Measurements from ENCODE around the gene ASS1. TPM values are rescaled to one million over a fixed set of nuclear protein-coding genes. Genes with fewer than 3 reads are reported as not detected.

Gene ASS1
- polyA plus RNA-seq, 2 of the 4 experiments (the other 2 are of a cell fraction), result 11.3 to 32.5 TPM

DNA sequence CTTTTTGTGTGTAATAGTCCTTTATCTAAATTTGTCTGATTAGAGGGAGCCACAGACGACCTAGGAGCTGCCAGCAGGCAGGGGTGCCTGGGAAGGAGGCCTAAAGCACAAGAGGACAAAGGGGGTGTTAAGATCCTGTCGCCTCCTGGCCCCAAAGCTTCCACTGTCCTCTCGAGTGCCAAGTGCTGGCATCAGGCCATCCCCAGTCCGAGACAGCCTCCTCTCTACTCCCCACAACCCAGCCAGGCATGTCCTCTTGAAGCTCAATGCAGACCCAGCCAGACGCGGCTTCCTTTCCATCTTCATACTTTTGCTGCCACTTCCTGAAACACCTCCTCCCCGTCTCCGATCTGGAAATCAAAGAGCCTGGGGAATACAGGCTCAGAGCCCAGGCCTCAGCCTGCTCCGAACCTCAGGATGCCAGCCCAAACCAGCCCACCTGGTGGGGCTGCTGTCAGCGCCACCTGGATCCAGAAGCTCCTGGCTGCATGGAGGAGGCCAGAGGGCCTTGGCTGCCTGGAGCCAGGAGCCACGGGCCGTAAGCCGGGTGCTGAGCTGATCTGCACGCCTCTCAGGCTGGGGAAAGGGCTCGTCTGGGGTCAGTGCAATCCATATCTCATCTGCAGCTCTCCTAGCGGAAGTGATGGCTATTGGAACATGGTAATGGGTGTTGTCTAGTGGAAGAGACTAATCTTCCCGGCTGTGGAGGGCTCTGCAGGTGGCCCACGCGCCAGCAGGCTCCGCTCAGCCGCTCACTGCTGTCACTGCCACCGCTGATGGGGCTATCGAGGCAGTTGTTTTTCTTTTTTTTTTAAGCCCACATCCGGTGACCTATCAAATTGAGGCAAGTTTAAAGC, 74.4 kb downstream of the ASS1 start:
- Histone ChIP-seq H3K27ac (no peak overlapping the region), H3K4me3 (no peak overlapping the region), H3K9me3 (no peaks in the 10 kb centered on the region), H3K4me2 (no peak overlapping the region), H3K4me1 (no peaks in the 10 kb centered on the region)
- WGBS (ENCODE audit: missing lambda C conversion rate), result 74% methylated on average over 24 of the region's 24 CpGs
- ChIA-PET CTCF (interaction anchor here (0.6 to 1.9 kb wide), 8 partner anchors 12 to 163 kb away, joined by 3 to 7 read pairs (median 4); no protein-coding TSS in a partner anchor), POLR2A (no interaction called here)
- ATAC-seq (no peak), DNase-seq (ENCODE audit: low read depth in 1 of 2, low spot score in 1 of 2) (no peak), FAIRE-seq (no peak)
- TF ChIP-seq MAZ (IDR thresholded peaks at IDR 0.05; ENCODE audit: borderline replicate concordance, low read depth, low read length) (no peak), ZFP36 (IDR thresholded peaks at IDR 0.05; ENCODE audit: borderline replicate concordance, partially characterized antibody) (no peak), JUNB (IDR thresholded peaks at IDR 0.05) (no peak), NFE2L2 (conservative IDR thresholded peaks at IDR 0.05; ENCODE audit: low read length) (no peak), CHD2 (IDR thresholded peaks at IDR 0.05; ENCODE audit: low read length, partially characterized antibody) (no peak), CEBPB (IDR thresholded peaks at IDR 0.05) (no peak), POLR2AphosphoS2 (conservative IDR thresholded peaks at IDR 0.05; ENCODE audit: low read length) (no peak), HOXA7 (CRISPR knock-in tag; IDR thresholded peaks at IDR 0.05) (no peak), RAD21 (conservative IDR thresholded peaks at IDR 0.05 in 1 of 2, IDR thresholded peaks at IDR 0.05 in 1 of 2) (no peak), BHLHE40 (IDR thresholded peaks at IDR 0.05; ENCODE audit: low read depth, low read length) (no peak), EHF (CRISPR knock-in tag; IDR thresholded peaks at IDR 0.05) (no peak), ZC3H11A (IDR thresholded peaks at IDR 0.05) (no peak)
- TF ChIP-seq, protein P1, sequence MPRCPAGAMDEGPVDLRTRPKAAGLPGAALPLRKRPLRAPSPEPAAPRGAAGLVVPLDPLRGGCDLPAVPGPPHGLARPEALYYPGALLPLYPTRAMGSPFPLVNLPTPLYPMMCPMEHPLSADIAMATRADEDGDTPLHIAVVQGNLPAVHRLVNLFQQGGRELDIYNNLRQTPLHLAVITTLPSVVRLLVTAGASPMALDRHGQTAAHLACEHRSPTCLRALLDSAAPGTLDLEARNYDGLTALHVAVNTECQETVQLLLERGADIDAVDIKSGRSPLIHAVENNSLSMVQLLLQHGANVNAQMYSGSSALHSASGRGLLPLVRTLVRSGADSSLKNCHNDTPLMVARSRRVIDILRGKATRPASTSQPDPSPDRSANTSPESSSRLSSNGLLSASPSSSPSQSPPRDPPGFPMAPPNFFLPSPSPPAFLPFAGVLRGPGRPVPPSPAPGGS (IDR thresholded peaks at IDR 0.05), result no peak
- TF ChIP-seq, protein P2, sequence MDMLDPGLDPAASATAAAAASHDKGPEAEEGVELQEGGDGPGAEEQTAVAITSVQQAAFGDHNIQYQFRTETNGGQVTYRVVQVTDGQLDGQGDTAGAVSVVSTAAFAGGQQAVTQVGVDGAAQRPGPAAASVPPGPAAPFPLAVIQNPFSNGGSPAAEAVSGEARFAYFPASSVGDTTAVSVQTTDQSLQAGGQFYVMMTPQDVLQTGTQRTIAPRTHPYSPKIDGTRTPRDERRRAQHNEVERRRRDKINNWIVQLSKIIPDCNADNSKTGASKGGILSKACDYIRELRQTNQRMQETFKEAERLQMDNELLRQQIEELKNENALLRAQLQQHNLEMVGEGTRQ (IDR thresholded peaks at IDR 0.05), result no peak
- TF ChIP-seq, protein P3, sequence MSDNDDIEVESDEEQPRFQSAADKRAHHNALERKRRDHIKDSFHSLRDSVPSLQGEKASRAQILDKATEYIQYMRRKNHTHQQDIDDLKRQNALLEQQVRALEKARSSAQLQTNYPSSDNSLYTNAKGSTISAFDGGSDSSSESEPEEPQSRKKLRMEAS (IDR thresholded peaks at IDR 0.05), result no peak
- TF ChIP-seq, protein P4, sequence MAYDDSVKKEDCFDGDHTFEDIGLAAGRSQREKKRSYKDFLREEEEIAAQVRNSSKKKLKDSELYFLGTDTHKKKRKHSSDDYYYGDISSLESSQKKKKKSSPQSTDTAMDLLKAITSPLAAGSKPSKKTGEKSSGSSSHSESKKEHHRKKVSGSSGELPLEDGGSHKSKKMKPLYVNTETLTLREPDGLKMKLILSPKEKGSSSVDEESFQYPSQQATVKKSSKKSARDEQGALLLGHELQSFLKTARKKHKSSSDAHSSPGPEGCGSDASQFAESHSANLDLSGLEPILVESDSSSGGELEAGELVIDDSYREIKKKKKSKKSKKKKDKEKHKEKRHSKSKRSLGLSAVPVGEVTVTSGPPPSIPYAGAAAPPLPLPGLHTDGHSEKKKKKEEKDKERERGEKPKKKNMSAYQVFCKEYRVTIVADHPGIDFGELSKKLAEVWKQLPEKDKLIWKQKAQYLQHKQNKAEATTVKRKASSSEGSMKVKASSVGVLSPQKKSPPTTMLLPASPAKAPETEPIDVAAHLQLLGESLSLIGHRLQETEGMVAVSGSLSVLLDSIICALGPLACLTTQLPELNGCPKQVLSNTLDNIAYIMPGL (CRISPR knock-in tag; IDR thresholded peaks at IDR 0.05; ENCODE audit: borderline replicate concordance), result no peak
- TF ChIP-seq, protein P5, sequence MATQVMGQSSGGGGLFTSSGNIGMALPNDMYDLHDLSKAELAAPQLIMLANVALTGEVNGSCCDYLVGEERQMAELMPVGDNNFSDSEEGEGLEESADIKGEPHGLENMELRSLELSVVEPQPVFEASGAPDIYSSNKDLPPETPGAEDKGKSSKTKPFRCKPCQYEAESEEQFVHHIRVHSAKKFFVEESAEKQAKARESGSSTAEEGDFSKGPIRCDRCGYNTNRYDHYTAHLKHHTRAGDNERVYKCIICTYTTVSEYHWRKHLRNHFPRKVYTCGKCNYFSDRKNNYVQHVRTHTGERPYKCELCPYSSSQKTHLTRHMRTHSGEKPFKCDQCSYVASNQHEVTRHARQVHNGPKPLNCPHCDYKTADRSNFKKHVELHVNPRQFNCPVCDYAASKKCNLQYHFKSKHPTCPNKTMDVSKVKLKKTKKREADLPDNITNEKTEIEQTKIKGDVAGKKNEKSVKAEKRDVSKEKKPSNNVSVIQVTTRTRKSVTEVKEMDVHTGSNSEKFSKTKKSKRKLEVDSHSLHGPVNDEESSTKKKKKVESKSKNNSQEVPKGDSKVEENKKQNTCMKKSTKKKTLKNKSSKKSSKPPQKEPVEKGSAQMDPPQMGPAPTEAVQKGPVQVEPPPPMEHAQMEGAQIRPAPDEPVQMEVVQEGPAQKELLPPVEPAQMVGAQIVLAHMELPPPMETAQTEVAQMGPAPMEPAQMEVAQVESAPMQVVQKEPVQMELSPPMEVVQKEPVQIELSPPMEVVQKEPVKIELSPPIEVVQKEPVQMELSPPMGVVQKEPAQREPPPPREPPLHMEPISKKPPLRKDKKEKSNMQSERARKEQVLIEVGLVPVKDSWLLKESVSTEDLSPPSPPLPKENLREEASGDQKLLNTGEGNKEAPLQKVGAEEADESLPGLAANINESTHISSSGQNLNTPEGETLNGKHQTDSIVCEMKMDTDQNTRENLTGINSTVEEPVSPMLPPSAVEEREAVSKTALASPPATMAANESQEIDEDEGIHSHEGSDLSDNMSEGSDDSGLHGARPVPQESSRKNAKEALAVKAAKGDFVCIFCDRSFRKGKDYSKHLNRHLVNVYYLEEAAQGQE (IDR thresholded peaks at IDR 0.05), result no peak

DNA sequence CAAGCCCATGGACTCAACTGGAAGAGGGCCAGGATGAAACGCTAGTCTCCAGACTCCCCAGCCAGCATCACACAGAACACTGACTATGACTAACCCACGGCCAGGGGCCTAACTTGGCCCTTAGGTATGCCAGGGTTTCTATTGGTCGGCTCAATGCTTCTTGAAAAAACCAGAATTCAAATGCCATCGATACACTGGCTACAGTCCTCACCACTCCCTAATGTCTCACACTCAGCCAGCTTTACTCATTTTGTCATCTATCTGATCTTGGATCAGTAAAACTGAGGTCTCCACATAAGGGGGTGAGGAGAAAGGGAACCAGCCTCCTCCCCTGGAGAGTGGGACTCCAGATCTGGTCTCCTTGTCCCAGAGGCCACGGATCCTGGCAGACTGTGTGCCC, 75.2 kb downstream of the ASS1 start:
- no peak overlapping the region for H3K4me3 ChIP-seq
- no peak for FAIRE-seq
- no peaks in the 10 kb centered on the region for H3K9me3 ChIP-seq
- ATAC-seq, result no peak
- ChIA-PET CTCF (interaction anchor here (1.4 to 1.9 kb wide), 2 partner anchors 11 to 162 kb away, joined by 3 to 7 read pairs; no protein-coding TSS in a partner anchor), POLR2A (no interaction called here)
- no peak overlapping the region for H3K27ac ChIP-seq
- no peaks in the 10 kb centered on the region for H3K4me1 ChIP-seq
- no peak overlapping the region for H3K4me2 ChIP-seq
- no peak for DNase-seq (ENCODE audit: low read depth in 1 of 2, low spot score in 1 of 2)
- WGBS (ENCODE audit: missing lambda C conversion rate), result 77% methylated on average over 5 of the region's 5 CpGs
- TF ChIP-seq RAD21 (conservative IDR thresholded peaks at IDR 0.05 in 1 of 2, IDR thresholded peaks at IDR 0.05 in 1 of 2) (no peak), TFCP2L1 (CRISPR knock-in tag; IDR thresholded peaks at IDR 0.05) (no peak), ZNF302 (CRISPR knock-in tag; IDR thresholded peaks at IDR 0.05) (no peak), HOXB13 (CRISPR knock-in tag; IDR thresholded peaks at IDR 0.05; ENCODE audit: low read depth) (no peak), HOXB5 (CRISPR knock-in tag; IDR thresholded peaks at IDR 0.05) (no peak), POLR2A (IDR thresholded peaks at IDR 0.05; ENCODE audit: low read length) (no peak), ZSCAN20 (CRISPR knock-in tag; IDR thresholded peaks at IDR 0.05) (no peak), JUN (IDR thresholded peaks at IDR 0.05) (no peak)
- TF ChIP-seq, protein P4 (CRISPR knock-in tag; IDR thresholded peaks at IDR 0.05; ENCODE audit: borderline replicate concordance), result no peak
- TF ChIP-seq, protein P6, sequence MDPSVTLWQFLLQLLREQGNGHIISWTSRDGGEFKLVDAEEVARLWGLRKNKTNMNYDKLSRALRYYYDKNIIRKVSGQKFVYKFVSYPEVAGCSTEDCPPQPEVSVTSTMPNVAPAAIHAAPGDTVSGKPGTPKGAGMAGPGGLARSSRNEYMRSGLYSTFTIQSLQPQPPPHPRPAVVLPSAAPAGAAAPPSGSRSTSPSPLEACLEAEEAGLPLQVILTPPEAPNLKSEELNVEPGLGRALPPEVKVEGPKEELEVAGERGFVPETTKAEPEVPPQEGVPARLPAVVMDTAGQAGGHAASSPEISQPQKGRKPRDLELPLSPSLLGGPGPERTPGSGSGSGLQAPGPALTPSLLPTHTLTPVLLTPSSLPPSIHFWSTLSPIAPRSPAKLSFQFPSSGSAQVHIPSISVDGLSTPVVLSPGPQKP (IDR thresholded peaks at IDR 0.05; ENCODE audit: low read depth, low read length), result no peak

Data from A549 (cell line).